Neural crest cell (in vitro differentiated cells): ENCODE measurements around the gene MIB2. TPM values are rescaled to one million over a fixed set of nuclear protein-coding genes. Genes with fewer than 3 reads are reported as not detected.

Source experiments
- DNase-seq: peaks from one replicate; pipeline ENCODE4 v3.0.0; 2021; ENCODE audit warnings: low read depth, mixed read lengths, low spot score
- H3K27ac Mint-ChIP-seq: one replicate; pipeline ENCODE4 v1.8.0; 2021; ENCODE audit warnings: mild to moderate bottlenecking, mixed read lengths; ENCODE audit not compliant: unreplicated experiment
- H3K27me3 Mint-ChIP-seq: 2 replicates; pipeline ENCODE4 v1.8.0; 2021; ENCODE audit warnings: low read depth, mild to moderate bottlenecking, mixed read lengths
- H3K36me3 Mint-ChIP-seq: 2 replicates; pipeline ENCODE4 v1.8.0; 2021; ENCODE audit warnings: low read depth, mild to moderate bottlenecking, mixed read lengths
- H3K4me1 Mint-ChIP-seq: 2 replicates; pipeline ENCODE4 v1.8.0; 2021; ENCODE audit warnings: mixed read lengths
- H3K4me3 Mint-ChIP-seq: one replicate; pipeline ENCODE4 v1.8.0; 2021; ENCODE audit warnings: mild to moderate bottlenecking, mixed read lengths
- H3K9me3 Mint-ChIP-seq: 2 replicates; pipeline ENCODE4 v1.8.0; 2021; ENCODE audit warnings: mixed read lengths
- CTCF ChIP-seq: fragments of 200-600 bp; sonication (generic); conservative IDR thresholded peaks from 2 replicates; pipeline ENCODE4 v1.5.0; 2021; ENCODE audit warnings: antibody characterized with exemption, mild to moderate bottlenecking
- total RNA-seq: library from RNA; stranded (reverse); gene quantifications from 2 replicates; pipeline ENCODE4 v1.2.1, GENCODE V29; 2021

The MIB2 gene
- total RNA-seq, 1 donor from 2014 or later, result 105 TPM

GRCh38 chr1:1664941-1665814 is 49.9 kb downstream of the MIB2 start:
- Mint-ChIP-seq H3K27me3 (no peaks in the 10 kb centered on the region), H3K27ac (no peak overlapping the region), H3K4me3 (no peak overlapping the region), H3K4me1 (no peaks in the 10 kb centered on the region), H3K36me3 (no peaks in the 10 kb centered on the region), H3K9me3 (no peaks in the 10 kb centered on the region)
- no peak for TF ChIP-seq CTCF
- DNase-seq, result no peak

GRCh38 chr1:1665815-1666251 is 50.5 kb downstream of the MIB2 start:
- no peaks in the 10 kb centered on the region for H3K9me3 Mint-ChIP-seq
- peak; percentile 58 for TF ChIP-seq CTCF
- no peaks in the 10 kb centered on the region for H3K27me3 Mint-ChIP-seq
- no peak overlapping the region for H3K4me3 Mint-ChIP-seq
- H3K4me1 Mint-ChIP-seq, result no peaks in the 10 kb centered on the region
- no peak overlapping the region for H3K27ac Mint-ChIP-seq
- no peaks in the 10 kb centered on the region for H3K36me3 Mint-ChIP-seq
- peak; percentile 55 for DNase-seq

GRCh38 chr1:1666526-1666925 is 51.2 kb downstream of the MIB2 start:
- H3K4me3 Mint-ChIP-seq, result no peak overlapping the region
- H3K36me3 Mint-ChIP-seq, result peaks cover 4% of the 10 kb centered on the region
- no peak for TF ChIP-seq CTCF
- H3K4me1 Mint-ChIP-seq, result no peaks in the 10 kb centered on the region
- no peak overlapping the region for H3K27ac Mint-ChIP-seq
- H3K27me3 Mint-ChIP-seq, result no peaks in the 10 kb centered on the region
- no peaks in the 10 kb centered on the region for H3K9me3 Mint-ChIP-seq
- DNase-seq, result no peak

GRCh38 chr1:1669468-1670440 is 54.5 kb downstream of the MIB2 start:
- Mint-ChIP-seq H3K36me3 (peaks cover 4% of the 10 kb centered on the region), H3K27ac (no peak overlapping the region), H3K4me1 (no peaks in the 10 kb centered on the region)

More at GRCh38 chr1:1669468-1670440, 54.5 kb downstream of the MIB2 start:
- DNase-seq, result no peak
- no peak overlapping the region for H3K4me3 Mint-ChIP-seq
- no peaks in the 10 kb centered on the region for H3K9me3 Mint-ChIP-seq
- H3K27me3 Mint-ChIP-seq, result no peaks in the 10 kb centered on the region
- no peak for TF ChIP-seq CTCF
